Measurements from ENCODE around the gene ZFP28.

Gene ZFP28

DNA sequence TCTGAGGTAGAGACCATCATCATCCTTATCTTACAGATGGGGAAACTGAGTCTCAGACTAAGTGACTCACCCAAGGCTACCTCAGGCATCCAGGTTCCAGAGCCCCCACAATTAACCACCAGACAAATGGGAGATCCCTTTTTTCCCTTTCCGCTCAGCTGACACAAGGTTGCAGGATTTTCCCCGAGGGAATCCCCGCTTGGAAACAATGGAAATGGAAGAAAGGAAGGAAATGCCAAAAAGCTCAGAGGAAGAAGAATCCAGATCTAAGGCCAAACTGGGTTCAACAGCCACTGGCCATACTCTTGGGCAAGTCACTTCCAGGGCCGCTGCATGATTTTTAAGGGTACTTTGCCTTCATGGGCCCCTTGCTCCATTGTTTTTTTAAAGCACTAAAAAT, 57.9 kb downstream of the ZFP28 start:
- no peak for DNase-seq (ENCODE audit: low spot score)

DNA sequence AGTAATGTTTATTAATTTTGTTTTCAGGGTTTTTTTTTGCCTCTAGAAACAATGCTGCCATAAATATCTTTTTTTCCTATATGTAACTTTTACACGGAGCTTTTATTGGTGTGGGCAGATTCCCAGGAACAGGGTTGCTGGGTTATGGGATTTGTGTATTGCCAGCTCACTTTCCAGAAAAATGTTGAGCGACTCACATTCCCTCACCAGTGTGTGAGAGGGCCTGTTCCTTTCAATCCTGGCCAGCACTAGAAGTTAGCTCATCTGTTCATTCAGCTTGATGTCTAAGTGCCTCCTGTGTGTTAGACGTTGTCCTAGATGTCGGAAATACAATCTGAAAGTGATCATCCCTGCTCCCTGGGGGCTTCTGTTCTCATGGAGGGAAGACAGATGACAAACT, 58.9 kb downstream of the ZFP28 start:
- no peak for DNase-seq (ENCODE audit: low spot score)

DNA sequence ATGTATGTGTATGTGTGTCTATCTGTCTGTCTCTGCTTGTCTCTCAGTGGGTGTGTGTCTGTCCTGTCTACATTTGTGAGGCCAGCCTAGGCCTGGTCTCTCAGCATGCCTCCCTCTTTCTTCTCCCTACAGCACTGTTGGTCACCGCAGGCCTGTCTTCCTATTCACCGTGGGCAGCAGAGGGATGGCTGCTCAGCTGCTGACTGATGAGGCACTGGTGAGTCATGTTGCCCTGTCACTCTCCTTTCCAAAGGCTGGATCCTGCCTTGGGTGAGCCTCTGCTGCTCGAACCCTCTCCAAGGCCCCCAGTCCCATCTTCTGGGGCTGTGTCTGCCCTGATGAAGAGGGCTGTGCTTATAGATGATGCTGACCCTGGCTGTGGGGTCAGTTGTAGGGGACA, 62.6 kb downstream of the ZFP28 start:
- no peak for DNase-seq (ENCODE audit: low spot score)

DNA sequence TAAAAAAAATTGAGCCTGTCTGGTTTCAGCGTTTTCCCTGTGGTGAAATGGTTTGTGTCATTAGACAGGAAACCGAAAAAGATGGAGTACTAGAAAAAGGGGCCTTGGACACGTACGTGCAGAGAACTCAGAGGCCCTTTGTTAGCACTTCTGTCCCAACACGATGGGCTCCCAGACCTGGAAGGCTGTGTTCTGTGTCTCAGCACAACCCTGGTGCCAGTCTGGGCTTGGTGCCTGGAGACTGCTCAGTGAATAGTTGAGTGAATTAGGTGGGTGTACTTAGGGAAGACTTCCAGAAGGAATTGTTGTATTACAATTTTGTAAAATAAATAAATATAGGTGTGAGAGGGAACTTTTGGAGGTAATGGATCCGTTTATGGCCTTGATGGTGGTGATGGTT, 65.1 kb downstream of the ZFP28 start:
- DNase-seq (ENCODE audit: low spot score) = no peak
